K562 (cell line): ENCODE data around the gene RREB1. TPM values are rescaled to one million over a fixed set of nuclear protein-coding genes. Genes with fewer than 3 reads are reported as not detected.

ENCODE experiments used
- ATAC-seq: fragments of 200-7000 bp; cut with Tn5 transposase; 3 replicates; pipeline ENCODE4 v1.9.1; 2020; ENCODE audit warnings: moderate library complexity
- BruUV-seq: library from RNA; stranded (reverse); fragments of 400-500 nt; replicated peaks from 2 replicates; lab custom pipeline; 2021; lab: Mats Ljungman, UMichigan
- CTCF ChIA-PET: fragments of 300-600 bp; formaldehyde crosslinking; extraction: SDS; loops from one replicate; lab custom pipeline; 2021; ENCODE audit warnings: low intra/inter-chr PET ratio; lab: Yijun Ruan, JAX
- POLR2A ChIA-PET: fragments of 300-600, 350-650 bp; sonication (Branson Sonifier 250); formaldehyde crosslinking; extraction: SDS; loops from one replicate; lab custom pipeline; 2021; ENCODE audit warnings: antibody characterized with exemption, inconsistent platforms; lab: Yijun Ruan, JAX
- DNase-seq, 4 experiments: peaks; one replicate each; pipeline versions ENCODE4 v3.0.0 to v3.0.0-alpha.2; 2011 to 2018; ENCODE audit warnings: low spot score in 3 of 4, mixed read lengths in 3 of 4; ENCODE audit errors: extremely low read depth in 1 of 4
- FAIRE-seq: peaks from 2 replicates; lab custom pipeline; 2011; peaks lifted over from hg19 to GRCh38; lab: Jason Lieb, UNC
- H2AFZ ChIP-seq: 2 replicates; pipeline ENCODE4 v1.6.0; 2011; ENCODE audit warnings: low read depth, low read length, control low read depth, inconsistent platforms
- H3K27ac ChIP-seq: fragments of 200-600 bp; 3 replicates; pipeline ENCODE4 v1.8.0; 2011; ENCODE audit warnings: low read depth, mild to moderate bottlenecking, control low read depth, inconsistent platforms, low read length, moderate library complexity, mixed read lengths; ENCODE audit errors: extremely low read depth
- H3K27me3 ChIP-seq, 2 experiments: fragments of 300-600 bp in 1 of 2; 2 replicates in 1 of 2; 3 replicates in 1 of 2; pipeline versions ENCODE4 v1.6.0 to v1.8.0; 2011; ENCODE audit warnings: inconsistent platforms in 2 of 2, low read length in 2 of 2, mild to moderate bottlenecking in 1 of 2, mixed read lengths in 1 of 2, moderate library complexity in 1 of 2; ENCODE audit not compliant: control insufficient read depth in 2 of 2, insufficient read depth in 2 of 2
- H3K36me3 ChIP-seq: fragments of 300-600 bp; 3 replicates; pipeline ENCODE4 v1.8.0; 2011; ENCODE audit warnings: mild to moderate bottlenecking, low read length, inconsistent platforms; ENCODE audit not compliant: control insufficient read depth, insufficient read depth
- H3K4me1 ChIP-seq, 2 experiments: fragments of 200-600 bp in 1 of 2; replicated peaks in 1 of 2; 2 replicates in 1 of 2; 3 replicates in 1 of 2; pipeline versions ENCODE4 v1.5.1 to v1.8.0; 2011; ENCODE audit warnings: inconsistent platforms in 2 of 2, low read length in 2 of 2, mild to moderate bottlenecking in 1 of 2, mixed read lengths in 1 of 2, moderate library complexity in 1 of 2; ENCODE audit not compliant: control insufficient read depth in 2 of 2, insufficient read depth in 2 of 2
- H3K4me2 ChIP-seq: 2 replicates; pipeline ENCODE4 v1.6.1; 2011; ENCODE audit warnings: low read length, control low read depth, inconsistent platforms, mixed read lengths; ENCODE audit not compliant: insufficient read depth
- H3K4me3 ChIP-seq: fragments of 200-600 bp; sonication (generic), shearing (Covaris generic); 2 replicates; pipeline ENCODE4 v1.5.1; 2016; ENCODE audit warnings: control low read depth, inconsistent platforms
- H3K79me2 ChIP-seq: fragments of 200-600 bp; 3 replicates; pipeline ENCODE4 v1.8.0; 2011; ENCODE audit warnings: low read length, inconsistent platforms; ENCODE audit not compliant: control insufficient read depth, insufficient read depth
- H3K9ac ChIP-seq, 2 experiments: 2 replicates each; pipeline versions ENCODE4 v1.6.0 to v1.6.1; 2011; ENCODE audit warnings: low read depth in 2 of 2, low read length in 2 of 2, control low read depth in 1 of 2, inconsistent platforms in 1 of 2, mild to moderate bottlenecking in 1 of 2, mixed read lengths in 1 of 2; ENCODE audit not compliant: insufficient read depth in 1 of 2
- H3K9me1 ChIP-seq: one replicate; pipeline ENCODE4 v1.6.0; 2011; ENCODE audit warnings: inconsistent platforms, mild to moderate bottlenecking, low read length, moderate library complexity; ENCODE audit not compliant: control insufficient read depth, insufficient read depth
- H3K9me3 ChIP-seq: replicated peaks from 2 replicates; pipeline ENCODE4 v1.5.1; 2011; ENCODE audit warnings: low read depth, low read length, inconsistent platforms; ENCODE audit not compliant: control insufficient read depth, insufficient read depth
- H4K20me1 ChIP-seq: replicated peaks from 2 replicates; pipeline ENCODE4 v1.6.1; 2011; ENCODE audit warnings: low read length, inconsistent platforms, mixed read lengths; ENCODE audit not compliant: control insufficient read depth, insufficient read depth
- PRMT5 ChIP-seq: sonication (generic); formaldehyde crosslinking; IDR thresholded peaks from 2 replicates; pipeline ENCODE4 v1.5.0; 2020; ENCODE audit warnings: missing genetic modification reagents
- ZKSCAN3 ChIP-seq: fragments of 250-450 bp; sonication (Bioruptor Pico); IDR thresholded peaks from 2 replicates; pipeline ENCODE4 v1.4.0; 2020
- ZNF197 ChIP-seq: fragments of 200-800 bp; sonication (Bioruptor generic); IDR thresholded peaks from 2 replicates; pipeline ENCODE4 v1.6.1; 2016; ENCODE audit warnings: low read depth, missing genetic modification characterization, missing compliant biosample characterization
- WGBS: fragments of 100-300 bp; shearing (Covaris generic); methylation state at CpG from one replicate; pipeline ENCODE4 v1.1.6; 2016; ENCODE audit warnings: low coverage, mixed read lengths; ENCODE audit not compliant: insufficient coverage; ENCODE audit errors: missing lambda C conversion rate; 5-methylcytosine and 5-hydroxymethylcytosine counted together
- in situ Hi-C: fragments of 300-500 bp; cut with MboI; formaldehyde crosslinking; loops from 4 replicates; pipeline ENCODE4 v1.15.0; 2018; ENCODE audit warnings: inconsistent platforms, mixed read lengths
- intact Hi-C: fragments of 100-400 bp; cut with micrococcal nuclease; formaldehyde crosslinking; loops from 2 replicates; pipeline ENCODE4 v1.14.2; 2022
- polyA plus RNA-seq, 8 experiments: library from polyadenylated mRNA; depleted of rRNA in 4 of 8; stranded (reverse) in 5 of 8; unstranded in 3 of 8; fragments of >200 nt; fragmentation: Nextera tagmentation in 2 of 8; fragmentation: Illumina TruSeq in 1 of 8; extraction: Ambion mirVana in 2 of 8; extraction: Trizol in 1 of 8; gene quantifications; 2 replicates each; pipeline versions ENCODE4 v1.2.1 to v1.2.3, GENCODE V29; 2011 to 2014; ENCODE audit warnings: inconsistent platforms in 1 of 8, missing spikeins in 1 of 8
- total RNA-seq, 7 experiments: library from RNA; depleted of rRNA in 6 of 7; stranded (reverse); fragments of >200 nt in 6 of 7; fragmentation: Illumina TruSeq in 2 of 7; extraction: Trizol in 2 of 7; gene quantifications; 2 replicates each; pipeline versions ENCODE4 v1.2.1 to v1.2.3, GENCODE V29; 2011 to 2021; ENCODE audit warnings: low replicate concordance in 1 of 7
- TF ChIP-seq, protein P1 (sequence below): IDR thresholded peaks from 3 replicates; pipeline ENCODE4 v1.6.1; 2011; ENCODE audit warnings: borderline replicate concordance, mild to moderate bottlenecking; ENCODE audit not compliant: insufficient read length, insufficient read depth

Gene RREB1
- total and polyA plus RNA-seq, 9 of the 15 experiments (the other 6 are each of a cell fraction or from before 2014, with no cell fraction given): 3.3 to 64.2 (median 19.3) TPM

DNA sequence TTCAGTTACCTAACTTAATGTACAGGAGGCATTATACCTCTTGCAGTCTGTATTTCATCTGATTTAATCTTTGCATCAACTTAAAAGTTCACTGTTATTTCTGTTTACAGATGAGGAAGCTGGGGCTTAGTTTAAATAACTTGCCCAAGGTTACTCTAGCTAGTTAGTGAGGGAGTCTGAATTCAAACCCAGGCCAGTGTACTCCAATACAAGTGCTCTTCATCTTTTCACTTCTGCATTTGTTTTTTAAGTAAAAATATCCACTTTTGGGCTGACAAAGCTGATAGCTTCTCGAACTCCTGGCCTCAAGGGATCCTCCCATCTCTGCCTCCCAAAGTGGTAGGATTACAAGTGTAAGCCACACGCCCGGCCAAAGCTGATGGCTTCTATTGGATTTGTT, 23.6 kb downstream of the RREB1 start (continued):
- TF ChIP-seq, protein P1, sequence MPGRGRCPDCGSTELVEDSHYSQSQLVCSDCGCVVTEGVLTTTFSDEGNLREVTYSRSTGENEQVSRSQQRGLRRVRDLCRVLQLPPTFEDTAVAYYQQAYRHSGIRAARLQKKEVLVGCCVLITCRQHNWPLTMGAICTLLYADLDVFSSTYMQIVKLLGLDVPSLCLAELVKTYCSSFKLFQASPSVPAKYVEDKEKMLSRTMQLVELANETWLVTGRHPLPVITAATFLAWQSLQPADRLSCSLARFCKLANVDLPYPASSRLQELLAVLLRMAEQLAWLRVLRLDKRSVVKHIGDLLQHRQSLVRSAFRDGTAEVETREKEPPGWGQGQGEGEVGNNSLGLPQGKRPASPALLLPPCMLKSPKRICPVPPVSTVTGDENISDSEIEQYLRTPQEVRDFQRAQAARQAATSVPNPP: no peak
- no peak for TF ChIP-seq PRMT5

- POLR2A ChIA-PET: interaction anchor here (0.9 to 2.2 kb wide), 5 partner anchors 11 to 16 kb away, joined by 3 to 9 read pairs (median 5); no protein-coding TSS in a partner anchor
These were observed 24.8 kb downstream of the RREB1 start for GRCh38 chr6:7132398-7133035.

More at GRCh38 chr6:7132398-7133035, 24.8 kb downstream of the RREB1 start:
- no peak overlapping the region for H3K4me3 ChIP-seq
- 96% methylated on average over 8 of the region's 8 CpGs for WGBS
- peaks cover 24% of the 10 kb centered on the region; the same call in 2 of the 3 replicates for H3K36me3 ChIP-seq
- no peaks in the 10 kb centered on the region for H3K9me1 ChIP-seq
- no peak overlapping the region for H3K4me2 ChIP-seq
- in situ Hi-C loops (no loop called here), intact Hi-C loops (no loop called here)
- no TSS peak for BruUV-seq
- H3K4me1 ChIP-seq: peaks cover 20 to 58% of the 10 kb centered on the region in 2 experiments; a peak in 4 of 5 replicates
- ATAC-seq (no peak), FAIRE-seq (no peak), DNase-seq (no peak)
- no peak overlapping the region for H3K27ac ChIP-seq
- no peaks in the 10 kb centered on the region; the same call in 1 of the 2 replicates for H4K20me1 ChIP-seq
- TF ChIP-seq ZKSCAN3 (CRISPR knock-in tag) (peak; percentile 7; the same call in 1 of the 2 replicates), ZNF197 (CRISPR knock-in tag) (no peak)
- CTCF ChIA-PET: no interaction called here
- no peak overlapping the region for H3K9ac ChIP-seq
- H2AFZ ChIP-seq: no peak overlapping the region
- no peaks in the 10 kb centered on the region for H3K27me3 ChIP-seq
- no peaks in the 10 kb centered on the region for H3K9me3 ChIP-seq
- peaks cover 98% of the 10 kb centered on the region for H3K79me2 ChIP-seq
